OCI-LY3 (cell line): ENCODE results near the gene ALG3.
A peak's percentile ranks its signal among the peaks of the same experiment; 100 is the strongest.

Experiments
- H2AFZ ChIP-seq: fragments of 200-600, 300-600 bp; shearing (Covaris generic); 2 replicates; pipeline ENCODE4 v1.6.0; 2014; ENCODE audit warnings: antibody characterized with exemption, low read depth, low read length
- H3K27ac ChIP-seq: fragments of 200-600, 300-600 bp; sonication (generic); 2 replicates; pipeline ENCODE4 v1.5.1; 2014; ENCODE audit warnings: mild to moderate bottlenecking, low read length, moderate library complexity, mixed read lengths
- H3K27me3 ChIP-seq: fragments of 200-600, 300-600 bp; sonication (generic); 2 replicates; pipeline ENCODE4 v1.6.1; 2014; ENCODE audit warnings: low read depth, low read length, mixed read lengths
- H3K36me3 ChIP-seq: fragments of 200-600, 300-600 bp; sonication (generic); replicated peaks from 2 replicates; pipeline ENCODE3; 2014; ENCODE audit warnings: low read depth, low read length, mixed read lengths
- H3K4me1 ChIP-seq: fragments of 300-600, 200-600 bp; sonication (generic); 2 replicates; pipeline ENCODE4 v1.6.1; 2014; ENCODE audit warnings: low read length, mixed read lengths
- H3K4me2 ChIP-seq: fragments of 200-600, 300-600 bp; sonication (generic); 2 replicates; pipeline ENCODE4 v1.6.1; 2014; ENCODE audit warnings: low read length, mixed read lengths
- H3K4me3 ChIP-seq: fragments of 300-600, 200-600 bp; sonication (generic); 2 replicates; pipeline ENCODE4 v1.5.1; 2014; ENCODE audit warnings: antibody characterized with exemption, mild to moderate bottlenecking, low read length, moderate library complexity
- H3K79me2 ChIP-seq: fragments of 300-600, 200-600 bp; shearing (Covaris generic); 2 replicates; pipeline ENCODE4 v1.6.1; 2014; ENCODE audit warnings: mild to moderate bottlenecking, low read length, mixed read lengths
- H3K9ac ChIP-seq: fragments of 300-600, 200-600 bp; shearing (Covaris generic); 2 replicates; pipeline ENCODE4 v1.6.0; 2014; ENCODE audit warnings: mild to moderate bottlenecking, low read length, moderate library complexity
- H3K9me3 ChIP-seq: fragments of 200-600, 300-600 bp; shearing (Covaris generic); 2 replicates; pipeline ENCODE4 v1.6.1; 2014; ENCODE audit warnings: low read length, mixed read lengths; ENCODE audit not compliant: insufficient read depth
- H4K20me1 ChIP-seq: fragments of 200-600, 300-600 bp; sonication (generic); 2 replicates; pipeline ENCODE4 v1.6.1; 2016; ENCODE audit warnings: low read length, mixed read lengths; ENCODE audit not compliant: insufficient read depth
- EZH2phosphoT487 ChIP-seq: fragments of 200-600 bp; shearing (Covaris generic); IDR thresholded peaks from 2 replicates; pipeline ENCODE4 v1.6.1; 2018; ENCODE audit warnings: antibody characterized with exemption, mixed run types, low read depth
- TF ChIP-seq, protein P1 (sequence below): fragments of 200-600, 300-600 bp; sonication (generic); IDR thresholded peaks from 2 replicates; pipeline ENCODE4 v1.5.1; 2014; ENCODE audit warnings: antibody characterized with exemption, low read length, low read depth

Gene ALG3

DNA sequence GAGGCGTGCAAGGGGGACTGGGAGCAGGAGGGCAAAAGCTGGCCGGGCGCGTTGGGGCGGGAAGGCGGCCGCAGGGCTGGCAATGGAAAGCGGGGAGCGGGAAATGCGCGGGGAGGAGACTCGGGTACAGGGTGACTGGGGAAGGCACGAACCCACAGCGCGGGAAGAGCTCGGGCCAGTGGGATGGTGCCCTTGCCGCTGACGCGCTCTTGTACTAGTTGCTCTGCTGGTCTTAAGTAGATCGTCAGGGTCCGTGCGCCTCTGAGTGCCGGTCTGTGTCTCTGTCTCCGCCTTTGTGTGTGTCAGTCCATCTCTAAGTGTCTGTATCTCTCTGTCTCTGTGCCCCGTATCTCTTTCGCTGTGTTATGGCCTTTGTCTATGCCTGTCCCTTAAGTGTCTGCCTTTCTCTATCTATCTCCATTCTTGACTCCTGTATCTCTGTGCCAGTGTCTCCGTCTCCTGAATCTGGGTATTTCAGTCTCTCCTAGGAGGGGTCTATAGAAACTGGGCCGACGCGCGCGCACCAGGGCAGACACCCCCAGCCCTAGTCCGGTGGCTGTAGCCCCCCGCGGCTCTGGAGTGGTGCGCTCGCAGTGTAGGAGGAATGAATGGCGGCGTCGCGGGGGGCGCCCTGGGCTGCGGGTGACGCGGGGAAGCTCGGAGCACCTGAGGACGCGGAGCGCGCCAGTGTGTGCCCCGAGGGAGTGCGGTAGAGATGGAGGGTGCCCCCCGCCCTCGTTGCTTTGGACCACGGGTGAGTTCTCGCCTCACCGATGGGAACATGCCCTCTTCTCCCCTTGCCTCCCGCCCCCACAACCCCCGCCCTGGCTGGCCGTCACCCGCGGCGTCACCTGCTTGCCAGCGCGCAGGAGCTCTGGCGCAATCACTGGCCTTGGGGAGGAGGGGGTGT, 13.3 kb upstream of the ALG3 start:
- Histone ChIP-seq H3K9me3 (no peaks in the 10 kb centered on the region), H3K36me3 (no peaks in the 10 kb centered on the region), H4K20me1 (no peaks in the 10 kb centered on the region), H3K4me1 (no peaks in the 10 kb centered on the region), H3K4me3 (peak overlapping the region; percentile 93), H2AFZ (peak overlapping the region; percentile 23), H3K27ac (no peak overlapping the region), H3K79me2 (no peaks in the 10 kb centered on the region), H3K27me3 (no peaks in the 10 kb centered on the region), H3K9ac (peak overlapping the region; percentile 56), H3K4me2 (peak overlapping the region; percentile 81)
- TF ChIP-seq EZH2phosphoT487 = no peak
- TF ChIP-seq, protein P1, sequence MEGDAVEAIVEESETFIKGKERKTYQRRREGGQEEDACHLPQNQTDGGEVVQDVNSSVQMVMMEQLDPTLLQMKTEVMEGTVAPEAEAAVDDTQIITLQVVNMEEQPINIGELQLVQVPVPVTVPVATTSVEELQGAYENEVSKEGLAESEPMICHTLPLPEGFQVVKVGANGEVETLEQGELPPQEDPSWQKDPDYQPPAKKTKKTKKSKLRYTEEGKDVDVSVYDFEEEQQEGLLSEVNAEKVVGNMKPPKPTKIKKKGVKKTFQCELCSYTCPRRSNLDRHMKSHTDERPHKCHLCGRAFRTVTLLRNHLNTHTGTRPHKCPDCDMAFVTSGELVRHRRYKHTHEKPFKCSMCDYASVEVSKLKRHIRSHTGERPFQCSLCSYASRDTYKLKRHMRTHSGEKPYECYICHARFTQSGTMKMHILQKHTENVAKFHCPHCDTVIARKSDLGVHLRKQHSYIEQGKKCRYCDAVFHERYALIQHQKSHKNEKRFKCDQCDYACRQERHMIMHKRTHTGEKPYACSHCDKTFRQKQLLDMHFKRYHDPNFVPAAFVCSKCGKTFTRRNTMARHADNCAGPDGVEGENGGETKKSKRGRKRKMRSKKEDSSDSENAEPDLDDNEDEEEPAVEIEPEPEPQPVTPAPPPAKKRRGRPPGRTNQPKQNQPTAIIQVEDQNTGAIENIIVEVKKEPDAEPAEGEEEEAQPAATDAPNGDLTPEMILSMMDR = no peak

DNA sequence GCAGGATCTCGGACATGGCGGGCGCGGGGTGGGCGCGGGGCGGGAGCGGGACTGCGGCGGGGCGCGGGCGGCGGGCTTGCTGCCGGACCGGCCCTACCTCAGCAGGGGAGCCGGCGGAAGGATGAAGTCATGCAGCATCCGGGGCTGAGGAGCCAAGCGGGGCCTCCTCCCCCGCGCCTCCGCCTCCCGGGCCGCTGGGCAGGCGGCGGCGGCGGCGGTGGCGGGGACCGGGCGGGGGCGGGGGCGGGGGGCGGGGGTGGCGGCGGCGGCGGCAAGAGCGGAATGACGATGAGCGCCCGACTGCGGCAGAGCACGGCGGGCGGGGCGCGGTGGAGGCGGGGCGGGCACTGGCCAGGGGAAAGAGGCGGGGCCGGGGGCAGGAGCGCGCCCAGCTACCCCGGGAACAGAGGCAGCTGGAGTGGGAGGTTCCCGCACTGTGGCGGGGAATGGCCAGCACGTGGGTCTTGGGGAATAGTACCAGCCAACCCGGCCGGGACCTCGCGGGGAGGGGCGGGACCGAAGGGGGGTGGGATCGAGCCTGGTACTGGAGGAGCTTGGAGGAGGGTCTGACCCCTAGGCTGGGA, 12.6 kb upstream of the ALG3 start, which contains the start of gene CAMK2N2:
TSS of gene CAMK2N2 (minus strand) at position 284 of the 584 bp plus-strand sequence. CDS start at position 16, 268 bp downstream.
- peak within 1 kb of the TSS; percentile 93 for H3K4me3 ChIP-seq
- peak within 1 kb of the TSS; percentile 82 for H3K9ac ChIP-seq
- no peaks in the 10 kb centered on the region for H3K9me3 ChIP-seq
- H2AFZ ChIP-seq = peak within 1 kb of the TSS; percentile 55
- TF ChIP-seq EZH2phosphoT487 = no peak
- TF ChIP-seq, protein P1 = no peak
- H3K4me1 ChIP-seq = no peaks in the 10 kb centered on the region
- no peak within 1 kb of the TSS for H3K27ac ChIP-seq
- peak within 1 kb of the TSS; percentile 87 for H3K4me2 ChIP-seq
- H4K20me1 ChIP-seq = no peaks in the 10 kb centered on the region
- H3K27me3 ChIP-seq = no peaks in the 10 kb centered on the region
- H3K36me3 ChIP-seq = no peaks in the 10 kb centered on the region
- no peaks in the 10 kb centered on the region for H3K79me2 ChIP-seq

DNA sequence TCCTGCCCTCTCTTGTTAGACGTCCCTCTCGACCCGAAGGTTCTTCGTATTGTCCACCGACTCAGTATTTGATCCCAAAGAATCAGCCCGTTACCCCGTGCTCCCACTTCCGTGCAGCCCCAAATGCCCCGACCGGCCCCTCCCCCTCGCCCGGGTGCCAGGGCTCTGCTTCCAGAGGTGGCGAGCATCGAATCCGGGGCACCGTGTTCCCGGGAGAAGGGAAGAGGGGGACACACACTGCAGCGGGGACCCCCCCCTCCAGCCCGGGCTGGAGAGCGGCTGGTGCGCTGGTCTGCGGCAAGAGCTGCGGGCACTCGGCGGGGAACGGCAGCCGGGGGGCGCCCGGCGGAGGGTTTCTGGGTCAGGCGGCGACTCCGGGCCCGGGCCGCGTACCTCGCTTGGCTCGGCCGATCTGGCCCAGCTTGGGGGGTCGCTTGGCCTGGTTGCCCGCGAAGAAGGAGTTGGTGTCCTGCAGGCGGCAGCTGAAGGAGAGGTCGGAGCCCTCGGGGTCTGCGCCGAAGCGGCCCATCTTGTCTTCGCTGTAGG, 12.0 kb upstream of the ALG3 start:
- peak overlapping the region; percentile 55; the same call in 1 of the 2 replicates for H2AFZ ChIP-seq

More for the DNA sequence above, 12.0 kb upstream of the ALG3 start:
- Histone ChIP-seq H3K79me2 (no peaks in the 10 kb centered on the region), H3K36me3 (no peaks in the 10 kb centered on the region), H3K9me3 (no peaks in the 10 kb centered on the region), H3K4me1 (no peaks in the 10 kb centered on the region), H3K27ac (no peak overlapping the region), H3K4me3 (peak overlapping the region; percentile 93), H3K27me3 (no peaks in the 10 kb centered on the region), H3K9ac (peak overlapping the region; percentile 82), H4K20me1 (no peaks in the 10 kb centered on the region), H3K4me2 (peak overlapping the region; percentile 87)
- TF ChIP-seq, protein P1 = no peak
- no peak for TF ChIP-seq EZH2phosphoT487
